Pulmonary artery endothelial cell (primary cell): ENCODE data around the gene NGB. TPM values are rescaled to one million over a fixed set of nuclear protein-coding genes. Genes with fewer than 3 reads are reported as not detected.
A peak's percentile ranks its signal among the peaks of the same experiment; 100 is the strongest.
"Not testable (repeated sequence)": the region's sequence is repeated elsewhere in the genome, so short reads cannot be mapped to it uniquely, and the experiment has no call there.

ENCODE experiments used
- DNase-seq: peaks from one replicate; pipeline ENCODE4 v3.0.0-alpha.2; 2011; ENCODE audit warnings: low read depth, low spot score
- total RNA-seq: library from RNA; depleted of rRNA; stranded (reverse); fragments of >200 nt; gene quantifications from 2 replicates; pipeline ENCODE4 v1.2.3, GENCODE V29; 2014

Gene NGB
- total RNA-seq, result not detected in 2 replicates

- no peak for DNase-seq
Measured at GRCh38 chr14:77271113-77271710, at the start of gene NGB. Gene NGB (minus strand): TSS chr14:77271206. CDS start chr14:77270937, 269 bp downstream.

- DNase-seq, result peak; percentile 63
Measured at GRCh38 chr14:77320238-77320935, 49.4 kb upstream of the NGB start, which contains the start of gene POMT2. Gene POMT2 (minus strand): TSS chr14:77320883. CDS start chr14:77320681, 202 bp downstream.

- no peak for DNase-seq
Measured at GRCh38 chr14:77319422-77319821, 48.4 kb upstream of the NGB start.

- DNase-seq, result not testable (repeated sequence)
Measured at GRCh38 chr14:77318756-77319155, 47.8 kb upstream of the NGB start.

GRCh38 chr14:77318006-77318553, 47.1 kb upstream of the NGB start:
- DNase-seq, result no peak

GRCh38 chr14:77316872-77317301, 45.9 kb upstream of the NGB start:
- no peak for DNase-seq

GRCh38 chr14:77316195-77316505, 45.1 kb upstream of the NGB start:
- no peak for DNase-seq

- DNase-seq, result no peak
Measured at GRCh38 chr14:77314539-77315457, 43.8 kb upstream of the NGB start.

- no peak for DNase-seq
Measured at GRCh38 chr14:77314043-77314442, 43.0 kb upstream of the NGB start.

- no peak for DNase-seq
Measured at GRCh38 chr14:77313371-77313770, 42.4 kb upstream of the NGB start.

- no peak for DNase-seq
Measured at GRCh38 chr14:77311217-77311616, 40.2 kb upstream of the NGB start.

GRCh38 chr14:77310026-77310425, 39.0 kb upstream of the NGB start:
- DNase-seq, result no peak

- no peak for DNase-seq
Measured at GRCh38 chr14:77309131-77309530, 38.1 kb upstream of the NGB start.

GRCh38 chr14:77306851-77307496, 36.0 kb upstream of the NGB start:
- DNase-seq, result no peak

- no peak for DNase-seq
Measured at GRCh38 chr14:77306416-77306815, 35.4 kb upstream of the NGB start.

- no peak for DNase-seq
Measured at GRCh38 chr14:77305696-77306095, 34.7 kb upstream of the NGB start.

GRCh38 chr14:77303417-77304156, 32.6 kb upstream of the NGB start:
- DNase-seq, result peak; percentile 88

- DNase-seq, result no peak
Measured at GRCh38 chr14:77302926-77303325, 31.9 kb upstream of the NGB start.

GRCh38 chr14:77301103-77301502, 30.1 kb upstream of the NGB start:
- peak; percentile 54 for DNase-seq

GRCh38 chr14:77299771-77300170, 28.8 kb upstream of the NGB start:
- DNase-seq, result no peak

- no peak for DNase-seq
Measured at GRCh38 chr14:77296906-77297305, 25.9 kb upstream of the NGB start.
